H1 (cell line): Measurements from ENCODE around the gene REM2. TPM values are rescaled to one million over a fixed set of nuclear protein-coding genes. Genes with fewer than 3 reads are reported as not detected.

Experiments used
- ATF3 ChIP-seq: IDR thresholded peaks from 2 replicates; pipeline ENCODE4 v1.6.1; 2011; ENCODE audit warnings: low read depth, mild to moderate bottlenecking, low read length; ENCODE audit not compliant: insufficient read depth
- CHD2 ChIP-seq: IDR thresholded peaks from 2 replicates; pipeline ENCODE4 v1.6.1; 2012; ENCODE audit warnings: low read length, improper control_type of control experiment
- CREB1 ChIP-seq: IDR thresholded peaks from 2 replicates; pipeline ENCODE4 v1.6.1; 2012; ENCODE audit warnings: inconsistent platforms
- KDM5A ChIP-seq: fragments of 200-600 bp; IDR thresholded peaks from 2 replicates; pipeline ENCODE4 v1.7.1; 2012; ENCODE audit warnings: mild to moderate bottlenecking, low read length, inconsistent platforms, mixed read lengths
- NRF1 ChIP-seq: IDR thresholded peaks from 2 replicates; pipeline ENCODE4 v1.6.1; 2011; ENCODE audit warnings: mild to moderate bottlenecking, low read depth, low read length, improper control_type of control experiment
- SIN3A ChIP-seq, 2 experiments: IDR thresholded peaks in 1 of 2; conservative IDR thresholded peaks in 1 of 2; 2 replicates each; pipeline ENCODE4 v1.6.1; 2011 to 2012; ENCODE audit warnings: low read length in 2 of 2, improper control_type of control experiment in 1 of 2, low read depth in 1 of 2, mild to moderate bottlenecking in 1 of 2
- polyA plus RNA-seq, 7 experiments: library from polyadenylated mRNA; depleted of rRNA in 3 of 7; stranded (reverse) in 5 of 7; unstranded in 2 of 7; fragments of >200 nt in 5 of 7; fragments of 200-250 nt in 2 of 7; gene quantifications; 1 replicate in 5 of 7; 2 replicates in 1 of 7; 4 replicates in 1 of 7; pipeline versions ENCODE4 v1.2.1 to v1.2.3, GENCODE V29; 2011 to 2013; ENCODE audit warnings: missing spikeins in 2 of 7, mixed read lengths in 2 of 7
- total RNA-seq: library from RNA; stranded (reverse); fragmentation: NEBNext Ultra II Directional; extraction: Animal tissue kit (Norgen Biotek cat#: 25700); gene quantifications from 2 replicates; pipeline ENCODE4 v1.2.1, GENCODE V29; 2021
- TF ChIP-seq, protein P1 (sequence below): fragments of 300-600 bp; sonication (generic); IDR thresholded peaks from 2 replicates; pipeline ENCODE4 v1.7.1; 2012; ENCODE audit warnings: low read length, moderate library complexity, mild to moderate bottlenecking, inconsistent platforms; ENCODE audit not compliant: insufficient replicate concordance

Gene REM2
- total and polyA plus RNA-seq, 2 of the 8 experiments (the other 6 are each of a cell fraction or from before 2014, with no cell fraction given) = 1.00 to 1.1 TPM

DNA sequence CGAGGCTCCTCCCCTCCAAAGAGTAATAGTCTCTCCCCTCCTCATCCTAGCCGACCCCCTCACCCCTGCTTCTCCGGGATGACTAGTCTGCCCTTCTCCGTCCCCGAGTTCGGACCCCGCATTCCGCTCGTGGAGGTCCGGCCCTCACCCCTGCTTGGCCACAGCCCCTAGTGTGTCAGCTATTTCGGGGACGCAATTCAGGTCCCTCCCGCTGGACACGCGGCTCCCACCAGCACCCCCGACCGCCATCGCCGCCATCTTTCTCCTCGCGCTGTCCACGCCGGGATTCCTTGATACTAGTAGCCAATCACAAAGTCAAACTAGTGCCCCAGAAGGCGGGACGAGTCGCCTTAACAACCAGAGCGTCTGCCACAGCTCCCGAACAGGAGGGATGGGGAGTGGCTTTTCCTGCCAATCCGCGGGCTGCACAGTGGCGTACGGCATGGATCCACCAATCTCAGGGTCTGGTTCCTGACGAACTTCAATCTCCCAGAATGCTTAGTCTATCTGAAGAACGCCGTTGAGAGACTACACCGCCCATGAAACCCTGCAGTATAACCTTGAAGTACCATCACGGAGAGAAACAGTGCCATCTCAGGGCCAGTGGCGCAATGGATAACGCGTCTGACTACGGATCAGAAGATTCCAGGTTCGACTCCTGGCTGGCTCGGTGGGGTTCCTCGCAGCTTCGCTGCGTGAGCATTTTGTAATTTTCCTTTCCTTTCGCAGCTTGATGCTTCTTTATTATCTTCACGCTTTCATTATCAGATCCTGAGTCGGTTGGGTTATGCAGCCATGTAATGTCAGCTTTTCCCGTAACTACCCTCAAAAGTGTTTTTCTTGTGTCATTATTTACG lies 46.3 kb downstream of the REM2 start, which contains the start of gene PRMT5 (continued):
- TF ChIP-seq ATF3 (no peak), SIN3A (conservative IDR thresholded peaks at IDR 0.05 in 1 of 2, IDR thresholded peaks at IDR 0.05 in 1 of 2; ENCODE audit: low read depth in 1 of 2, low read length in 2 of 2) (no peak; a peak in 1 of 4 replicates), KDM5A (peak; percentile 77), CHD2 (no peak), NRF1 (peak; percentile 48; the same call in 1 of the 2 replicates), CREB1 (peak; percentile 69)
- TF ChIP-seq, protein P1, sequence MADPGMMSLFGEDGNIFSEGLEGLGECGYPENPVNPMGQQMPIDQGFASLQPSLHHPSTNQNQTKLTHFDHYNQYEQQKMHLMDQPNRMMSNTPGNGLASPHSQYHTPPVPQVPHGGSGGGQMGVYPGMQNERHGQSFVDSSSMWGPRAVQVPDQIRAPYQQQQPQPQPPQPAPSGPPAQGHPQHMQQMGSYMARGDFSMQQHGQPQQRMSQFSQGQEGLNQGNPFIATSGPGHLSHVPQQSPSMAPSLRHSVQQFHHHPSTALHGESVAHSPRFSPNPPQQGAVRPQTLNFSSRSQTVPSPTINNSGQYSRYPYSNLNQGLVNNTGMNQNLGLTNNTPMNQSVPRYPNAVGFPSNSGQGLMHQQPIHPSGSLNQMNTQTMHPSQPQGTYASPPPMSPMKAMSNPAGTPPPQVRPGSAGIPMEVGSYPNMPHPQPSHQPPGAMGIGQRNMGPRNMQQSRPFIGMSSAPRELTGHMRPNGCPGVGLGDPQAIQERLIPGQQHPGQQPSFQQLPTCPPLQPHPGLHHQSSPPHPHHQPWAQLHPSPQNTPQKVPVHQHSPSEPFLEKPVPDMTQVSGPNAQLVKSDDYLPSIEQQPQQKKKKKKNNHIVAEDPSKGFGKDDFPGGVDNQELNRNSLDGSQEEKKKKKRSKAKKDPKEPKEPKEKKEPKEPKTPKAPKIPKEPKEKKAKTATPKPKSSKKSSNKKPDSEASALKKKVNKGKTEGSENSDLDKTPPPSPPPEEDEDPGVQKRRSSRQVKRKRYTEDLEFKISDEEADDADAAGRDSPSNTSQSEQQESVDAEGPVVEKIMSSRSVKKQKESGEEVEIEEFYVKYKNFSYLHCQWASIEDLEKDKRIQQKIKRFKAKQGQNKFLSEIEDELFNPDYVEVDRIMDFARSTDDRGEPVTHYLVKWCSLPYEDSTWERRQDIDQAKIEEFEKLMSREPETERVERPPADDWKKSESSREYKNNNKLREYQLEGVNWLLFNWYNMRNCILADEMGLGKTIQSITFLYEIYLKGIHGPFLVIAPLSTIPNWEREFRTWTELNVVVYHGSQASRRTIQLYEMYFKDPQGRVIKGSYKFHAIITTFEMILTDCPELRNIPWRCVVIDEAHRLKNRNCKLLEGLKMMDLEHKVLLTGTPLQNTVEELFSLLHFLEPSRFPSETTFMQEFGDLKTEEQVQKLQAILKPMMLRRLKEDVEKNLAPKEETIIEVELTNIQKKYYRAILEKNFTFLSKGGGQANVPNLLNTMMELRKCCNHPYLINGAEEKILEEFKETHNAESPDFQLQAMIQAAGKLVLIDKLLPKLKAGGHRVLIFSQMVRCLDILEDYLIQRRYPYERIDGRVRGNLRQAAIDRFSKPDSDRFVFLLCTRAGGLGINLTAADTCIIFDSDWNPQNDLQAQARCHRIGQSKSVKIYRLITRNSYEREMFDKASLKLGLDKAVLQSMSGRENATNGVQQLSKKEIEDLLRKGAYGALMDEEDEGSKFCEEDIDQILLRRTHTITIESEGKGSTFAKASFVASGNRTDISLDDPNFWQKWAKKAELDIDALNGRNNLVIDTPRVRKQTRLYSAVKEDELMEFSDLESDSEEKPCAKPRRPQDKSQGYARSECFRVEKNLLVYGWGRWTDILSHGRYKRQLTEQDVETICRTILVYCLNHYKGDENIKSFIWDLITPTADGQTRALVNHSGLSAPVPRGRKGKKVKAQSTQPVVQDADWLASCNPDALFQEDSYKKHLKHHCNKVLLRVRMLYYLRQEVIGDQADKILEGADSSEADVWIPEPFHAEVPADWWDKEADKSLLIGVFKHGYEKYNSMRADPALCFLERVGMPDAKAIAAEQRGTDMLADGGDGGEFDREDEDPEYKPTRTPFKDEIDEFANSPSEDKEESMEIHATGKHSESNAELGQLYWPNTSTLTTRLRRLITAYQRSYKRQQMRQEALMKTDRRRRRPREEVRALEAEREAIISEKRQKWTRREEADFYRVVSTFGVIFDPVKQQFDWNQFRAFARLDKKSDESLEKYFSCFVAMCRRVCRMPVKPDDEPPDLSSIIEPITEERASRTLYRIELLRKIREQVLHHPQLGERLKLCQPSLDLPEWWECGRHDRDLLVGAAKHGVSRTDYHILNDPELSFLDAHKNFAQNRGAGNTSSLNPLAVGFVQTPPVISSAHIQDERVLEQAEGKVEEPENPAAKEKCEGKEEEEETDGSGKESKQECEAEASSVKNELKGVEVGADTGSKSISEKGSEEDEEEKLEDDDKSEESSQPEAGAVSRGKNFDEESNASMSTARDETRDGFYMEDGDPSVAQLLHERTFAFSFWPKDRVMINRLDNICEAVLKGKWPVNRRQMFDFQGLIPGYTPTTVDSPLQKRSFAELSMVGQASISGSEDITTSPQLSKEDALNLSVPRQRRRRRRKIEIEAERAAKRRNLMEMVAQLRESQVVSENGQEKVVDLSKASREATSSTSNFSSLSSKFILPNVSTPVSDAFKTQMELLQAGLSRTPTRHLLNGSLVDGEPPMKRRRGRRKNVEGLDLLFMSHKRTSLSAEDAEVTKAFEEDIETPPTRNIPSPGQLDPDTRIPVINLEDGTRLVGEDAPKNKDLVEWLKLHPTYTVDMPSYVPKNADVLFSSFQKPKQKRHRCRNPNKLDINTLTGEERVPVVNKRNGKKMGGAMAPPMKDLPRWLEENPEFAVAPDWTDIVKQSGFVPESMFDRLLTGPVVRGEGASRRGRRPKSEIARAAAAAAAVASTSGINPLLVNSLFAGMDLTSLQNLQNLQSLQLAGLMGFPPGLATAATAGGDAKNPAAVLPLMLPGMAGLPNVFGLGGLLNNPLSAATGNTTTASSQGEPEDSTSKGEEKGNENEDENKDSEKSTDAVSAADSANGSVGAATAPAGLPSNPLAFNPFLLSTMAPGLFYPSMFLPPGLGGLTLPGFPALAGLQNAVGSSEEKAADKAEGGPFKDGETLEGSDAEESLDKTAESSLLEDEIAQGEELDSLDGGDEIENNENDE = no peak
